Activated naive CD4-positive, alpha-beta T cell treated with anti-CD3 and anti-CD28 coated beads, Interleukin-2, amount 10 ng/mL, durations not matched to agents 7 days and 5 days (primary cell): ENCODE results near the gene TDRD12.
"Not testable (repeated sequence)": the region's sequence is repeated elsewhere in the genome, so short reads cannot be mapped to it uniquely, and the experiment has no call there.

Source experiments
- CTCF ChIA-PET: fragments of 350-600 bp; sonication (Branson Sonifier 250); formaldehyde crosslinking; loops from one replicate; lab custom pipeline; 2021; ENCODE audit warnings: antibody characterized with exemption; lab: Charles Lee
- DNase-seq: peaks from one replicate; pipeline ENCODE4 v3.0.0-alpha.2; 2020
- H3K27ac Mint-ChIP-seq: one replicate; pipeline ENCODE4 v1.8.0; 2021; ENCODE audit warnings: mild to moderate bottlenecking, moderate library complexity, mixed read lengths
- H3K27me3 Mint-ChIP-seq: one replicate; pipeline ENCODE4 v1.8.0; 2021; ENCODE audit warnings: mild to moderate bottlenecking, mixed read lengths
- H3K36me3 Mint-ChIP-seq: one replicate; pipeline ENCODE4 v1.8.0; 2021; ENCODE audit warnings: mixed read lengths
- H3K4me1 Mint-ChIP-seq: one replicate; pipeline ENCODE4 v1.8.0; 2021; ENCODE audit warnings: mixed read lengths
- H3K4me3 Mint-ChIP-seq: one replicate; pipeline ENCODE4 v1.8.0; 2021; ENCODE audit warnings: mild to moderate bottlenecking, moderate library complexity, mixed read lengths
- H3K9me3 Mint-ChIP-seq: one replicate; pipeline ENCODE4 v1.8.0; 2021; ENCODE audit warnings: mixed read lengths

The TDRD12 gene

GRCh38 chr19:32859591-32859990 is 140.0 kb downstream of the TDRD12 start:
- no peak overlapping the region for H3K4me3 Mint-ChIP-seq
- H3K36me3 Mint-ChIP-seq = no peaks in the 10 kb centered on the region
- CTCF ChIA-PET = no interaction called here
- no peak overlapping the region for H3K27ac Mint-ChIP-seq
- H3K27me3 Mint-ChIP-seq = no peaks in the 10 kb centered on the region
- DNase-seq = no peak
- no peaks in the 10 kb centered on the region for H3K4me1 Mint-ChIP-seq
- H3K9me3 Mint-ChIP-seq = no peaks in the 10 kb centered on the region

GRCh38 chr19:32861596-32861995 is 142.0 kb downstream of the TDRD12 start:
- no peaks in the 10 kb centered on the region for H3K36me3 Mint-ChIP-seq
- DNase-seq = no peak
- H3K9me3 Mint-ChIP-seq = no peaks in the 10 kb centered on the region
- H3K4me1 Mint-ChIP-seq = no peaks in the 10 kb centered on the region
- no peak overlapping the region for H3K27ac Mint-ChIP-seq
- CTCF ChIA-PET = no interaction called here
- no peak overlapping the region for H3K4me3 Mint-ChIP-seq
- H3K27me3 Mint-ChIP-seq = no peaks in the 10 kb centered on the region

GRCh38 chr19:32862173-32862572 is 142.6 kb downstream of the TDRD12 start:
- CTCF ChIA-PET = no interaction called here

GRCh38 chr19:32862741-32863140 is 143.2 kb downstream of the TDRD12 start:
- no peak overlapping the region for H3K4me3 Mint-ChIP-seq
- no peak for DNase-seq
- CTCF ChIA-PET = no interaction called here
- no peak overlapping the region for H3K27ac Mint-ChIP-seq
- no peaks in the 10 kb centered on the region for H3K9me3 Mint-ChIP-seq
- H3K4me1 Mint-ChIP-seq = no peaks in the 10 kb centered on the region
- no peaks in the 10 kb centered on the region for H3K36me3 Mint-ChIP-seq
- no peaks in the 10 kb centered on the region for H3K27me3 Mint-ChIP-seq

More at GRCh38 chr19:32862173-32862572, 142.6 kb downstream of the TDRD12 start:
- Mint-ChIP-seq H3K4me3 (no peak overlapping the region), H3K36me3 (no peaks in the 10 kb centered on the region), H3K9me3 (no peaks in the 10 kb centered on the region), H3K27me3 (no peaks in the 10 kb centered on the region), H3K4me1 (no peaks in the 10 kb centered on the region), H3K27ac (no peak overlapping the region)
- DNase-seq = no peak

GRCh38 chr19:32863301-32863700 is 143.7 kb downstream of the TDRD12 start:
- Mint-ChIP-seq H3K4me1 (no peaks in the 10 kb centered on the region), H3K27ac (no peak overlapping the region), H3K27me3 (no peaks in the 10 kb centered on the region), H3K9me3 (no peaks in the 10 kb centered on the region), H3K36me3 (no peaks in the 10 kb centered on the region), H3K4me3 (no peak overlapping the region)
- CTCF ChIA-PET = no interaction called here
- no peak for DNase-seq

- Mint-ChIP-seq H3K27ac (no peak overlapping the region), H3K27me3 (no peaks in the 10 kb centered on the region), H3K4me1 (no peaks in the 10 kb centered on the region), H3K9me3 (no peaks in the 10 kb centered on the region), H3K36me3 (no peaks in the 10 kb centered on the region), H3K4me3 (no peak overlapping the region)
- no peak for DNase-seq
- CTCF ChIA-PET = no interaction called here
Measured at GRCh38 chr19:32863841-32864240, 144.3 kb downstream of the TDRD12 start.

GRCh38 chr19:32864318-32865007 is 144.9 kb downstream of the TDRD12 start:
- no peaks in the 10 kb centered on the region for H3K27me3 Mint-ChIP-seq
- no peaks in the 10 kb centered on the region for H3K9me3 Mint-ChIP-seq
- CTCF ChIA-PET = no interaction called here

GRCh38 chr19:32865326-32865725 is 145.8 kb downstream of the TDRD12 start:
- H3K27ac Mint-ChIP-seq = no peak overlapping the region
- CTCF ChIA-PET = no interaction called here
- H3K4me3 Mint-ChIP-seq = no peak overlapping the region
- no peaks in the 10 kb centered on the region for H3K27me3 Mint-ChIP-seq
- no peaks in the 10 kb centered on the region for H3K9me3 Mint-ChIP-seq
- H3K36me3 Mint-ChIP-seq = no peaks in the 10 kb centered on the region
- no peak for DNase-seq
- H3K4me1 Mint-ChIP-seq = no peaks in the 10 kb centered on the region

More at GRCh38 chr19:32864318-32865007, 144.9 kb downstream of the TDRD12 start:
- no peak overlapping the region for H3K27ac Mint-ChIP-seq
- no peak overlapping the region for H3K4me3 Mint-ChIP-seq
- DNase-seq = no peak
- no peaks in the 10 kb centered on the region for H3K36me3 Mint-ChIP-seq
- H3K4me1 Mint-ChIP-seq = no peaks in the 10 kb centered on the region

- H3K36me3 Mint-ChIP-seq = no peaks in the 10 kb centered on the region
- CTCF ChIA-PET = interaction anchor here (0.6 kb wide), 1 partner anchor 175 kb away, joined by 3 read pairs; no protein-coding TSS in a partner anchor
- no peak overlapping the region for H3K4me3 Mint-ChIP-seq
- no peak for DNase-seq
- H3K27me3 Mint-ChIP-seq = peaks cover 2% of the 10 kb centered on the region
- no peaks in the 10 kb centered on the region for H3K4me1 Mint-ChIP-seq
- no peaks in the 10 kb centered on the region for H3K9me3 Mint-ChIP-seq
- H3K27ac Mint-ChIP-seq = no peak overlapping the region
Measured at GRCh38 chr19:32866061-32866460, 146.5 kb downstream of the TDRD12 start.

- no peaks in the 10 kb centered on the region for H3K9me3 Mint-ChIP-seq
- CTCF ChIA-PET = interaction anchor here (0.6 kb wide), 1 partner anchor 176 kb away, joined by 3 read pairs; no protein-coding TSS in a partner anchor
- H3K4me3 Mint-ChIP-seq = no peak overlapping the region
- peaks cover 3% of the 10 kb centered on the region for H3K27me3 Mint-ChIP-seq
- no peak for DNase-seq
- H3K27ac Mint-ChIP-seq = no peak overlapping the region
- no peaks in the 10 kb centered on the region for H3K36me3 Mint-ChIP-seq
- no peaks in the 10 kb centered on the region for H3K4me1 Mint-ChIP-seq
Measured at GRCh38 chr19:32866564-32867265, 147.1 kb downstream of the TDRD12 start.

- CTCF ChIA-PET, DNase-seq, H3K4me3 Mint-ChIP-seq, H3K4me1 Mint-ChIP-seq, H3K36me3 Mint-ChIP-seq, H3K27me3 Mint-ChIP-seq, H3K27ac Mint-ChIP-seq, H3K9me3 Mint-ChIP-seq: not testable (repeated sequence)
Measured at GRCh38 chr19:32867436-32867835, 147.9 kb downstream of the TDRD12 start.

GRCh38 chr19:32868206-32868950 is 148.8 kb downstream of the TDRD12 start:
- Mint-ChIP-seq H3K4me1 (no peaks in the 10 kb centered on the region), H3K36me3 (no peaks in the 10 kb centered on the region), H3K27ac (no peak overlapping the region), H3K4me3 (no peak overlapping the region), H3K27me3 (peaks cover 3% of the 10 kb centered on the region), H3K9me3 (no peaks in the 10 kb centered on the region)
- CTCF ChIA-PET = no interaction called here
- no peak for DNase-seq

- Mint-ChIP-seq H3K4me1 (no peaks in the 10 kb centered on the region), H3K36me3 (no peaks in the 10 kb centered on the region), H3K27me3 (peaks cover 3% of the 10 kb centered on the region), H3K27ac (no peak within 1 kb of the TSS), H3K4me3 (no peak within 1 kb of the TSS), H3K9me3 (no peaks in the 10 kb centered on the region)
- DNase-seq = no peak
- CTCF ChIA-PET = no interaction called here
Measured at GRCh38 chr19:32869369-32869965, 149.9 kb downstream of the TDRD12 start, which contains the start of gene SLC7A9. SLC7A9 (minus strand) TSS chr19:32869767; CDS start chr19:32868534, 1,233 bp downstream.

GRCh38 chr19:32869966-32870573 is 150.5 kb downstream of the TDRD12 start:
- Mint-ChIP-seq H3K27ac (no peak overlapping the region), H3K36me3 (no peaks in the 10 kb centered on the region), H3K4me1 (no peaks in the 10 kb centered on the region), H3K4me3 (no peak overlapping the region), H3K27me3 (peaks cover 3% of the 10 kb centered on the region), H3K9me3 (no peaks in the 10 kb centered on the region)
- CTCF ChIA-PET = no interaction called here
- DNase-seq = no peak
